IMR-90 (cell line): ENCODE data around the gene ADGRF1. TPM values are rescaled to one million over a fixed set of nuclear protein-coding genes. Genes with fewer than 3 reads are reported as not detected.

Source experiments
- ATAC-seq: fragments of 200-7000 bp; cut with Tn5 transposase; 2 replicates; pipeline ENCODE4 v1.9.1; 2020; ENCODE audit warnings: low read depth, mild to moderate bottlenecking, moderate library complexity
- BruUV-seq: library from RNA; stranded (reverse); fragments of 400-500 nt; replicated peaks from 2 replicates; lab custom pipeline; 2021; lab: Mats Ljungman, UMichigan
- CTCF ChIA-PET: fragments of 300-600 bp; formaldehyde crosslinking; extraction: SDS; loops from one replicate; lab custom pipeline; 2021; ENCODE audit warnings: antibody characterized with exemption; lab: Yijun Ruan, JAX
- POLR2A ChIA-PET: fragments of 300-600 bp; sonication (Branson Sonifier 250); formaldehyde crosslinking; loops from one replicate; lab custom pipeline; 2022; ENCODE audit warnings: antibody characterized with exemption; ENCODE audit not compliant: unreplicated experiment; lab: Charles Lee
- DNase-seq: peaks from one replicate; pipeline ENCODE4 v3.0.0; 2013
- H2AFZ ChIP-seq: replicated peaks from 2 replicates; pipeline ENCODE3; 2013; ENCODE audit warnings: low read length, mild to moderate bottlenecking; ENCODE audit not compliant: poor library complexity
- H2AK5ac ChIP-seq: 2 replicates; pipeline ENCODE4 v1.6.1; 2013; ENCODE audit warnings: low read depth, low read length, inconsistent platforms
- H2AK9ac ChIP-seq: replicated peaks from 2 replicates; pipeline ENCODE3; 2013; ENCODE audit warnings: mild to moderate bottlenecking, low read depth, low read length, moderate library complexity; ENCODE audit not compliant: poor library complexity
- H2BK120ac ChIP-seq: 2 replicates; pipeline ENCODE4 v1.6.1; 2013; ENCODE audit warnings: low read depth, low read length, inconsistent platforms
- H2BK15ac ChIP-seq: 3 replicates; pipeline ENCODE4 v1.6.1; 2013; ENCODE audit warnings: low read depth, low read length, inconsistent platforms
- H2BK20ac ChIP-seq: 2 replicates; pipeline ENCODE4 v1.6.1; 2013; ENCODE audit warnings: low read depth, mild to moderate bottlenecking, inconsistent platforms, low read length, moderate library complexity
- H2BK5ac ChIP-seq: 2 replicates; pipeline ENCODE4 v1.6.1; 2013; ENCODE audit warnings: mild to moderate bottlenecking, low read depth, low read length, inconsistent platforms; ENCODE audit not compliant: poor library complexity, severe bottlenecking
- H3K14ac ChIP-seq: replicated peaks from 2 replicates; pipeline ENCODE4 v1.6.1; 2013; ENCODE audit warnings: low read depth, low read length, inconsistent platforms
- H3K18ac ChIP-seq: 2 replicates; pipeline ENCODE4 v1.6.1; 2013; ENCODE audit warnings: low read depth, low read length, control low read depth
- H3K23ac ChIP-seq: 2 replicates; pipeline ENCODE4 v1.6.1; 2013; ENCODE audit warnings: low read depth, low read length, inconsistent platforms
- H3K27ac ChIP-seq: 2 replicates; pipeline ENCODE4 v1.5.1; 2013; ENCODE audit warnings: mild to moderate bottlenecking, control low read depth, low read length; ENCODE audit not compliant: insufficient read depth
- H3K27me3 ChIP-seq: 2 replicates; pipeline ENCODE4 v1.6.1; 2013; ENCODE audit warnings: low read length; ENCODE audit not compliant: control insufficient read depth, insufficient read depth
- H3K36me3 ChIP-seq: 2 replicates; pipeline ENCODE4 v1.6.1; 2013; ENCODE audit warnings: low read length, mixed read lengths; ENCODE audit not compliant: control insufficient read depth, insufficient read depth
- H3K4ac ChIP-seq: 2 replicates; pipeline ENCODE4 v1.6.1; 2013; ENCODE audit warnings: low read depth, low read length, inconsistent platforms
- H3K4me1 ChIP-seq: 2 replicates; pipeline ENCODE4 v1.6.1; 2013; ENCODE audit warnings: low read length, mixed read lengths; ENCODE audit not compliant: control insufficient read depth, insufficient read depth
- H3K4me2 ChIP-seq: 2 replicates; pipeline ENCODE4 v1.6.1; 2013; ENCODE audit warnings: low read depth, mild to moderate bottlenecking, control low read depth, low read length, moderate library complexity
- H3K4me3 ChIP-seq: 2 replicates; pipeline ENCODE4 v1.5.1; 2013; ENCODE audit warnings: low read depth, mild to moderate bottlenecking, control low read depth, low read length, moderate library complexity; ENCODE audit not compliant: insufficient read depth
- H3K56ac ChIP-seq: 2 replicates; pipeline ENCODE4 v1.6.1; 2013; ENCODE audit warnings: low read length, inconsistent platforms; ENCODE audit not compliant: insufficient read depth; ENCODE audit errors: extremely low read depth
- H3K79me1 ChIP-seq, 2 experiments: 2 replicates each; pipeline ENCODE4 v1.6.1; 2013; ENCODE audit warnings: low read length in 2 of 2, inconsistent platforms in 1 of 2, low read depth in 1 of 2
- H3K9ac ChIP-seq: 2 replicates; pipeline ENCODE4 v1.6.1; 2013; ENCODE audit warnings: low read depth, low read length, control low read depth
- H3K9me1 ChIP-seq: 2 replicates; pipeline ENCODE4 v1.6.1; 2013; ENCODE audit warnings: low read length, inconsistent platforms; ENCODE audit not compliant: insufficient read depth
- H3K9me3 ChIP-seq: 2 replicates; pipeline ENCODE4 v1.6.1; 2013; ENCODE audit warnings: low read length; ENCODE audit not compliant: control insufficient read depth, insufficient read depth
- H4K20me1 ChIP-seq: 2 replicates; pipeline ENCODE4 v1.6.1; 2013; ENCODE audit warnings: low read length, inconsistent platforms; ENCODE audit not compliant: insufficient read depth
- H4K5ac ChIP-seq: 2 replicates; pipeline ENCODE4 v1.6.1; 2013; ENCODE audit warnings: mild to moderate bottlenecking, low read depth, low read length, control low read depth
- H4K8ac ChIP-seq, 2 experiments: 2 replicates each; pipeline ENCODE4 v1.6.1; 2013; ENCODE audit warnings: low read depth in 2 of 2, low read length in 2 of 2, control low read depth in 1 of 2, inconsistent platforms in 1 of 2
- H4K91ac ChIP-seq: 2 replicates; pipeline ENCODE4 v1.6.1; 2013; ENCODE audit warnings: low read depth, low read length, inconsistent platforms; ENCODE audit not compliant: insufficient read depth
- CEBPB ChIP-seq: IDR thresholded peaks from 2 replicates; pipeline ENCODE4 v1.6.1; 2012; ENCODE audit warnings: low read depth, low read length, improper control_type of control experiment
- CHD1 ChIP-seq: IDR thresholded peaks from 2 replicates; pipeline ENCODE4 v1.6.1; 2012; ENCODE audit warnings: low read depth, low read length, improper control_type of control experiment
- MAFK ChIP-seq: IDR thresholded peaks from 2 replicates; pipeline ENCODE4 v1.6.1; 2012; ENCODE audit warnings: low read depth, low read length, improper control_type of control experiment
- MAZ ChIP-seq: IDR thresholded peaks from 2 replicates; pipeline ENCODE4 v1.6.1; 2012; ENCODE audit warnings: low read depth, mild to moderate bottlenecking, low read length, improper control_type of control experiment, moderate library complexity, borderline replicate concordance
- POLR2A ChIP-seq: IDR thresholded peaks from 2 replicates; pipeline ENCODE4 v1.6.1; 2012; ENCODE audit warnings: mild to moderate bottlenecking, low read depth, low read length
- RCOR1 ChIP-seq: IDR thresholded peaks from 2 replicates; pipeline ENCODE4 v1.6.1; 2012; ENCODE audit warnings: mild to moderate bottlenecking, low read length, improper control_type of control experiment; ENCODE audit not compliant: insufficient replicate concordance
- SMC3 ChIP-seq: fragments of 150-350 bp; IDR thresholded peaks from 2 replicates; pipeline ENCODE4 v1.6.1; 2016; ENCODE audit warnings: low read depth, mild to moderate bottlenecking, antibody characterized with exemption, low read length, moderate library complexity
- WGBS, 2 experiments: methylation state at CpG; one replicate each; pipeline versions ENCODE4 v1.1.5 to v1.1.7; 2013; ENCODE audit warnings: missing lambda C conversion rate in 2 of 2; ENCODE audit not compliant: insufficient read length in 1 of 2; ENCODE audit errors: extremely low coverage in 2 of 2; 5-methylcytosine and 5-hydroxymethylcytosine counted together
- dilution Hi-C: fragments of 300-500 bp; cut with HindIII; formaldehyde crosslinking; loops from one replicate; pipeline ENCODE4 v1.14.3; 2018; ENCODE audit warnings: low sequenced_read_pairs; ENCODE audit not compliant: unreplicated experiment
- in situ Hi-C: fragments of 300-500 bp; cut with MboI; formaldehyde crosslinking; loops from 3 replicates; pipeline ENCODE4 v1.14.3; 2019; ENCODE audit warnings: low sequenced_read_pairs, inconsistent platforms, mixed read lengths
- intact Hi-C: fragments of 100-400 bp; cut with micrococcal nuclease; formaldehyde crosslinking; loops from 2 replicates; pipeline ENCODE4 v1.10.0; 2022
- polyA plus RNA-seq, 3 experiments: library from polyadenylated mRNA; depleted of rRNA; stranded (reverse); fragments of >200 nt; gene quantifications; 2 replicates each; pipeline ENCODE4 v1.2.3, GENCODE V29; 2012; ENCODE audit warnings: low replicate concordance in 1 of 3
- total RNA-seq: library from RNA; depleted of rRNA; stranded (reverse); fragments of >200 nt; gene quantifications from 2 replicates; pipeline ENCODE4 v1.2.3, GENCODE V29; 2012
- TF ChIP-seq, protein P1 (sequence below): fragments of 150-350 bp; IDR thresholded peaks from 2 replicates; pipeline ENCODE4 v1.6.1; 2017; ENCODE audit warnings: mild to moderate bottlenecking, antibody characterized with exemption, low read length, low read depth
- TF ChIP-seq, protein P2 (sequence below): conservative IDR thresholded peaks from 2 replicates; pipeline ENCODE4 v1.5.1; 2012; ENCODE audit warnings: mild to moderate bottlenecking, low read depth, low read length, improper control_type of control experiment

ADGRF1 gene
- total and polyA plus RNA-seq, 2 of the 4 experiments (the other 2 are of a cell fraction): not detected

DNA sequence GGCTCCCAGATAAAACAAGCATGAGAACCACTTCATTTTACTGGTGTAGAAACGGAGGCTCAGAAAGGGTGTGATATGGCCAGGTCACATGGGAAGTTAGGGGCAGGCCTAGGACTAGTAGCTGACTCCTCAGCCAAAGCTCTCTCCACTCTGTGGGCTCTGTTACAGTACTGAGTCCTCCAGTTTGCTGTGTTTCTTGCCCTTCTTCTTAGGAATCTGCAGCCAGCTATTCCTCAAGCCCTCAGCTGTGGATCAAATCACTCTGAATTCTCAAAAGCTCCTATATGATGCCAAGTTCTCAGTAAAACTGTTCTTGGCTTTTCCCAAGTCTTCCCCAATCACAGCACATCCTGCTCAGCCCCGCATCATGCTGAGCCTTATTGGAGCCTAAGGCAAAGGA is 42.5 kb upstream of the ADGRF1 start:
- H2AK9ac ChIP-seq: no peak overlapping the region
- H3K4me1 ChIP-seq: no peaks in the 10 kb centered on the region
- dilution Hi-C loops: no loop called here
- DNase-seq (no peak), ATAC-seq (no peak)
- TF ChIP-seq RCOR1 (no peak), POLR2A (no peak), MAFK (no peak), CHD1 (no peak), CEBPB (no peak), MAZ (no peak), SMC3 (no peak)
- TF ChIP-seq, protein P1, sequence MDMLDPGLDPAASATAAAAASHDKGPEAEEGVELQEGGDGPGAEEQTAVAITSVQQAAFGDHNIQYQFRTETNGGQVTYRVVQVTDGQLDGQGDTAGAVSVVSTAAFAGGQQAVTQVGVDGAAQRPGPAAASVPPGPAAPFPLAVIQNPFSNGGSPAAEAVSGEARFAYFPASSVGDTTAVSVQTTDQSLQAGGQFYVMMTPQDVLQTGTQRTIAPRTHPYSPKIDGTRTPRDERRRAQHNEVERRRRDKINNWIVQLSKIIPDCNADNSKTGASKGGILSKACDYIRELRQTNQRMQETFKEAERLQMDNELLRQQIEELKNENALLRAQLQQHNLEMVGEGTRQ: no peak
- TF ChIP-seq, protein P2, sequence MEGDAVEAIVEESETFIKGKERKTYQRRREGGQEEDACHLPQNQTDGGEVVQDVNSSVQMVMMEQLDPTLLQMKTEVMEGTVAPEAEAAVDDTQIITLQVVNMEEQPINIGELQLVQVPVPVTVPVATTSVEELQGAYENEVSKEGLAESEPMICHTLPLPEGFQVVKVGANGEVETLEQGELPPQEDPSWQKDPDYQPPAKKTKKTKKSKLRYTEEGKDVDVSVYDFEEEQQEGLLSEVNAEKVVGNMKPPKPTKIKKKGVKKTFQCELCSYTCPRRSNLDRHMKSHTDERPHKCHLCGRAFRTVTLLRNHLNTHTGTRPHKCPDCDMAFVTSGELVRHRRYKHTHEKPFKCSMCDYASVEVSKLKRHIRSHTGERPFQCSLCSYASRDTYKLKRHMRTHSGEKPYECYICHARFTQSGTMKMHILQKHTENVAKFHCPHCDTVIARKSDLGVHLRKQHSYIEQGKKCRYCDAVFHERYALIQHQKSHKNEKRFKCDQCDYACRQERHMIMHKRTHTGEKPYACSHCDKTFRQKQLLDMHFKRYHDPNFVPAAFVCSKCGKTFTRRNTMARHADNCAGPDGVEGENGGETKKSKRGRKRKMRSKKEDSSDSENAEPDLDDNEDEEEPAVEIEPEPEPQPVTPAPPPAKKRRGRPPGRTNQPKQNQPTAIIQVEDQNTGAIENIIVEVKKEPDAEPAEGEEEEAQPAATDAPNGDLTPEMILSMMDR: no peak
- H2AK5ac ChIP-seq: no peak overlapping the region
- no peak overlapping the region for H3K9ac ChIP-seq
- H3K4me3 ChIP-seq: no peak overlapping the region
- H3K18ac ChIP-seq: no peak overlapping the region
- H3K9me1 ChIP-seq: no peaks in the 10 kb centered on the region
- H3K36me3 ChIP-seq: no peaks in the 10 kb centered on the region
- no peak overlapping the region for H3K4me2 ChIP-seq
- peaks cover 9% of the 10 kb centered on the region for H3K27me3 ChIP-seq
- H4K91ac ChIP-seq: no peak overlapping the region
- no peak overlapping the region for H2BK5ac ChIP-seq
- H2BK120ac ChIP-seq: no peak overlapping the region
- H3K56ac ChIP-seq: no peak overlapping the region
- in situ Hi-C loops: no loop called here
- no peak overlapping the region for H4K5ac ChIP-seq
- BruUV-seq: no TSS peak
- CTCF ChIA-PET: interaction anchor here (1.6 to 1.9 kb wide), 2 partner anchors 9 to 225 kb away, joined by 4 to 5 read pairs; partner anchors contain the start of gene TNFRSF21
- no peaks in the 10 kb centered on the region for H3K79me1 ChIP-seq
- H3K27ac ChIP-seq: no peak overlapping the region
- intact Hi-C loops: no loop called here
- no peak overlapping the region for H3K4ac ChIP-seq
- no CpG with 5 or more reads among the region's 2 CpGs for WGBS, 2 experiments
- H4K8ac ChIP-seq: no peak overlapping the region
- H3K9me3 ChIP-seq: no peaks in the 10 kb centered on the region
- H2BK15ac ChIP-seq: no peak overlapping the region
- no peak overlapping the region for H2BK20ac ChIP-seq
- no peak overlapping the region for H3K23ac ChIP-seq
- POLR2A ChIA-PET: no interaction called here
- no peak overlapping the region for H2AFZ ChIP-seq
- no peaks in the 10 kb centered on the region for H4K20me1 ChIP-seq
- H3K14ac ChIP-seq: no peak overlapping the region
